Prostate gland (tissue), 2 donors: ENCODE data around the gene PRSS21.
A peak's percentile ranks its signal among the peaks of the same experiment; 100 is the strongest.

Experiments
- POLR2A ChIP-seq: fragments of 450-650 bp; IDR thresholded peaks from one replicate; pipeline ENCODE4 v1.6.1; 2016; ENCODE audit warnings: antibody characterized with exemption, mild to moderate bottlenecking
- POLR2AphosphoS5 ChIP-seq: sonication (generic); formaldehyde crosslinking; IDR thresholded peaks from one replicate; pipeline ENCODE4 v1.6.1; 2017; ENCODE audit warnings: antibody characterized with exemption
- TF ChIP-seq, protein P1 (sequence below), 4 experiments: fragments of 200-600 bp in 2 of 4; fragments of 450-650 bp in 2 of 4; sonication (generic) in 2 of 4; IDR thresholded peaks; 1 replicate in 3 of 4; 2 replicates in 1 of 4; pipeline ENCODE4 v1.5.1; 2016 to 2019; ENCODE audit warnings: antibody characterized with exemption in 4 of 4, mild to moderate bottlenecking in 2 of 4, moderate library complexity in 2 of 4

DNA sequence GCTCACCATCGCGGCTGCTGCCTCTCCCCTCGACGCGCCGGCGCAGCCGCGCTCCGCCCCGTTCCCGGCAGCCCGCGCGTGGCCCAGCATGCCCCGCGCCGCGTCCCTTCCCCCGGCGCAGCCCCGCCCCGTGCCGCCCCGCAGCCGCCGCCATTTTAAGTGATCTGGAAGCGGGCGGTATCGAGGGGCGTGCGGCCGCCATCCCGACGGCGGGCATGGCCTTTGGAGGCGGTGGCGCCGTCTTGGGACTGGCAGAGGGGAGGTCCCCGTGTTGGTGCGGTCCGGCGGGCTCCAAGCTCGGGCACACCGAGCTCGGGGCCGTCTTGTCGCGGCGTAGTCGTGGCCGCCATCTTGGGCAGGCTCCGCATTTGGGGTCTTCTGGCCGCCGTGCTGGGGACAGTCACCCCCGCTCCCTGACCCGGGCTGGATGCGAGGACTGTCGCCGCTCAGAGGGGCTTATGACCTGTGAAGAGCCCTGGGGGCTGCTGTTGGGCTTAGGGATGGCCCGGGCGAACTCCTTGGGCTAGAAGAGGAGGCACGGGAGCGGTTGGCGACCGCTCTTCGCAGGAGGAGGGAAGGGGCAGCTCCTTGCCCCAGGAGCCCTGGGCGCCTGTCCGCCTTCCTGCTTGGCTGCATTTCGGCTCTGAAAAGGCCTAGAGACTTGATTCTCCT lies 39.7 kb upstream of the PRSS21 start, which contains the start of gene ELOB:
- TF ChIP-seq POLR2A (peak; percentile 79), POLR2AphosphoS5 (peak; percentile 86)
- TF ChIP-seq, protein P1, sequence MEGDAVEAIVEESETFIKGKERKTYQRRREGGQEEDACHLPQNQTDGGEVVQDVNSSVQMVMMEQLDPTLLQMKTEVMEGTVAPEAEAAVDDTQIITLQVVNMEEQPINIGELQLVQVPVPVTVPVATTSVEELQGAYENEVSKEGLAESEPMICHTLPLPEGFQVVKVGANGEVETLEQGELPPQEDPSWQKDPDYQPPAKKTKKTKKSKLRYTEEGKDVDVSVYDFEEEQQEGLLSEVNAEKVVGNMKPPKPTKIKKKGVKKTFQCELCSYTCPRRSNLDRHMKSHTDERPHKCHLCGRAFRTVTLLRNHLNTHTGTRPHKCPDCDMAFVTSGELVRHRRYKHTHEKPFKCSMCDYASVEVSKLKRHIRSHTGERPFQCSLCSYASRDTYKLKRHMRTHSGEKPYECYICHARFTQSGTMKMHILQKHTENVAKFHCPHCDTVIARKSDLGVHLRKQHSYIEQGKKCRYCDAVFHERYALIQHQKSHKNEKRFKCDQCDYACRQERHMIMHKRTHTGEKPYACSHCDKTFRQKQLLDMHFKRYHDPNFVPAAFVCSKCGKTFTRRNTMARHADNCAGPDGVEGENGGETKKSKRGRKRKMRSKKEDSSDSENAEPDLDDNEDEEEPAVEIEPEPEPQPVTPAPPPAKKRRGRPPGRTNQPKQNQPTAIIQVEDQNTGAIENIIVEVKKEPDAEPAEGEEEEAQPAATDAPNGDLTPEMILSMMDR (IDR thresholded peaks at IDR 0.05) = peak in 1 of 4 experiments; percentile 15
